H9 (cell line): ENCODE data around the gene RBM5. TPM values are rescaled to one million over a fixed set of nuclear protein-coding genes. Genes with fewer than 3 reads are reported as not detected.

ENCODE experiments used
- DNase-seq: peaks from one replicate; pipeline ENCODE4 v3.0.0-alpha.2; 2017
- H2AFZ ChIP-seq: one replicate; pipeline ENCODE4 v1.6.1; 2013; ENCODE audit warnings: mild to moderate bottlenecking, low read length, control low read depth, moderate library complexity
- H2AK5ac ChIP-seq: 2 replicates; pipeline ENCODE4 v1.6.1; 2013; ENCODE audit warnings: low read length, control low read depth, mixed read lengths; ENCODE audit not compliant: insufficient read length
- H2BK120ac ChIP-seq: one replicate; pipeline ENCODE4 v1.6.1; 2013; ENCODE audit warnings: low read depth, mild to moderate bottlenecking, low read length, control low read depth, inconsistent platforms; ENCODE audit not compliant: poor library complexity, severe bottlenecking
- H2BK12ac ChIP-seq: 2 replicates; pipeline ENCODE4 v1.6.1; 2013; ENCODE audit warnings: low read length, control low read depth, mixed read lengths, low read depth; ENCODE audit not compliant: insufficient read length
- H2BK15ac ChIP-seq: 2 replicates; pipeline ENCODE4 v1.6.1; 2013; ENCODE audit warnings: low read depth, low read length, control low read depth
- H2BK20ac ChIP-seq: one replicate; pipeline ENCODE4 v1.6.1; 2013; ENCODE audit warnings: low read depth, mild to moderate bottlenecking, low read length, control low read depth, inconsistent platforms; ENCODE audit not compliant: poor library complexity, severe bottlenecking
- H2BK5ac ChIP-seq: 2 replicates; pipeline ENCODE4 v1.6.1; 2013; ENCODE audit warnings: low read length, control low read depth, mixed read lengths; ENCODE audit not compliant: insufficient read length
- H3K14ac ChIP-seq: 2 replicates; pipeline ENCODE4 v1.6.1; 2013; ENCODE audit warnings: low read length, control low read depth; ENCODE audit not compliant: insufficient read depth
- H3K18ac ChIP-seq: 2 replicates; pipeline ENCODE4 v1.6.1; 2013; ENCODE audit warnings: low read depth, mild to moderate bottlenecking, mixed read lengths, low read length, control low read depth; ENCODE audit not compliant: insufficient read length
- H3K23ac ChIP-seq: 2 replicates; pipeline ENCODE4 v1.6.1; 2013; ENCODE audit warnings: low read length, control low read depth, mixed read lengths, low read depth; ENCODE audit not compliant: insufficient read length
- H3K23me2 ChIP-seq: 2 replicates; pipeline ENCODE4 v1.6.1; 2013; ENCODE audit warnings: low read depth, mild to moderate bottlenecking, mixed read lengths, low read length, control low read depth; ENCODE audit not compliant: insufficient read length, poor library complexity, severe bottlenecking
- H3K27ac ChIP-seq: 2 replicates; pipeline ENCODE4 v1.5.1; 2013; ENCODE audit warnings: low read length, control low read depth, mixed read lengths, low read depth; ENCODE audit not compliant: insufficient read length
- H3K27me3 ChIP-seq: 2 replicates; pipeline ENCODE4 v1.6.1; 2013; ENCODE audit warnings: low read length, control low read depth, inconsistent platforms; ENCODE audit not compliant: insufficient read depth
- H3K4ac ChIP-seq: 2 replicates; pipeline ENCODE4 v1.6.1; 2013; ENCODE audit warnings: low read depth, mild to moderate bottlenecking, control low read depth, inconsistent platforms, low read length, moderate library complexity
- H3K4me1 ChIP-seq: 2 replicates; pipeline ENCODE4 v1.6.1; 2013; ENCODE audit warnings: low read length, control low read depth, inconsistent platforms; ENCODE audit not compliant: insufficient read depth
- H3K4me2 ChIP-seq: 2 replicates; pipeline ENCODE4 v1.6.1; 2013; ENCODE audit warnings: low read length, control low read depth, mixed read lengths; ENCODE audit not compliant: insufficient read length, insufficient read depth
- H3K56ac ChIP-seq: 2 replicates; pipeline ENCODE4 v1.6.1; 2013; ENCODE audit warnings: low read depth, mild to moderate bottlenecking, mixed read lengths, low read length, control low read depth; ENCODE audit not compliant: insufficient read length
- H3K79me1 ChIP-seq: 2 replicates; pipeline ENCODE4 v1.6.1; 2013; ENCODE audit warnings: low read depth, mild to moderate bottlenecking, moderate library complexity, low read length, control low read depth, inconsistent platforms; ENCODE audit not compliant: insufficient read depth, poor library complexity, severe bottlenecking
- H3K79me2 ChIP-seq: 2 replicates; pipeline ENCODE4 v1.6.1; 2013; ENCODE audit warnings: low read length, control low read depth, inconsistent platforms; ENCODE audit not compliant: insufficient read depth
- H3K9ac ChIP-seq: 2 replicates; pipeline ENCODE4 v1.6.1; 2013; ENCODE audit warnings: low read length, control low read depth, mixed read lengths; ENCODE audit not compliant: insufficient read length; ENCODE audit errors: extremely low read depth
- H3K9me3 ChIP-seq: one replicate; pipeline ENCODE4 v1.6.1; 2013; ENCODE audit warnings: low read depth, low read length, inconsistent platforms; ENCODE audit not compliant: control insufficient read depth
- H3T11ph ChIP-seq: one replicate; pipeline ENCODE4 v1.6.1; 2013; ENCODE audit warnings: mild to moderate bottlenecking, low read length, control low read depth, inconsistent platforms
- H4K20me1 ChIP-seq: one replicate; pipeline ENCODE4 v1.6.1; 2013; ENCODE audit not compliant: control insufficient read depth, insufficient read length, insufficient read depth
- H4K5ac ChIP-seq: 2 replicates; pipeline ENCODE4 v1.6.1; 2013; ENCODE audit warnings: low read depth, mild to moderate bottlenecking, mixed read lengths, low read length, control low read depth; ENCODE audit not compliant: insufficient read length
- H4K8ac ChIP-seq: replicated peaks from 2 replicates; pipeline ENCODE4 v1.6.1; 2013; ENCODE audit warnings: low read length, control low read depth, mixed read lengths, low read depth; ENCODE audit not compliant: insufficient read length
- H4K91ac ChIP-seq: 2 replicates; pipeline ENCODE4 v1.6.1; 2013; ENCODE audit warnings: low read depth, mild to moderate bottlenecking, moderate library complexity, mixed read lengths, low read length, control low read depth; ENCODE audit not compliant: insufficient read length
- H3K27ac Mint-ChIP-seq, 3 experiments: 2 replicates in 2 of 3; 3 replicates in 1 of 3; pipeline ENCODE4 v1.8.0; 2020 to 2021; ENCODE audit warnings: mixed read lengths in 3 of 3, mild to moderate bottlenecking in 1 of 3, moderate library complexity in 1 of 3
- H3K27me3 Mint-ChIP-seq: 2 replicates; pipeline ENCODE4 v1.8.0; 2021; ENCODE audit warnings: low read depth, mild to moderate bottlenecking, moderate library complexity, mixed read lengths
- H3K36me3 Mint-ChIP-seq, 3 experiments: 2 replicates in 2 of 3; 3 replicates in 1 of 3; pipeline ENCODE4 v1.8.0; 2020 to 2021; ENCODE audit warnings: low read depth in 3 of 3, mixed read lengths in 3 of 3; ENCODE audit not compliant: insufficient read depth in 1 of 3
- H3K4me1 Mint-ChIP-seq, 2 experiments: 2 replicates each; pipeline ENCODE4 v1.8.0; 2020; ENCODE audit warnings: mixed read lengths in 2 of 2
- H3K4me3 Mint-ChIP-seq, 2 experiments: 2 replicates in 1 of 2; 3 replicates in 1 of 2; pipeline ENCODE4 v1.8.0; 2020 to 2021; ENCODE audit warnings: mild to moderate bottlenecking in 2 of 2, mixed read lengths in 2 of 2, moderate library complexity in 1 of 2
- H3K9me3 Mint-ChIP-seq, 2 experiments: 2 replicates in 1 of 2; 3 replicates in 1 of 2; pipeline ENCODE4 v1.8.0; 2020; ENCODE audit warnings: mild to moderate bottlenecking in 2 of 2, mixed read lengths in 2 of 2, moderate library complexity in 1 of 2
- CTCF ChIP-seq: fragments of 200-600 bp; sonication (generic); conservative IDR thresholded peaks from 3 replicates; pipeline ENCODE4 v1.8.0; 2021; ENCODE audit warnings: antibody characterized with exemption, mild to moderate bottlenecking
- WGBS: extraction: QIAGEN DNeasy Blood & Tissue Kit; methylation state at CpG from one replicate; pipeline ENCODE4 v1.1.7; 2013; ENCODE audit warnings: missing lambda C conversion rate, low lambda C conversion rate, mixed read lengths; ENCODE audit not compliant: insufficient read length; ENCODE audit errors: extremely low coverage; 5-methylcytosine and 5-hydroxymethylcytosine counted together
- total RNA-seq: library from RNA; stranded (reverse); gene quantifications from 2 replicates; pipeline ENCODE4 v1.2.1, GENCODE V29; 2021

Gene RBM5
- total RNA-seq, 1 experiment from 2014 or later: 123 TPM

DNA sequence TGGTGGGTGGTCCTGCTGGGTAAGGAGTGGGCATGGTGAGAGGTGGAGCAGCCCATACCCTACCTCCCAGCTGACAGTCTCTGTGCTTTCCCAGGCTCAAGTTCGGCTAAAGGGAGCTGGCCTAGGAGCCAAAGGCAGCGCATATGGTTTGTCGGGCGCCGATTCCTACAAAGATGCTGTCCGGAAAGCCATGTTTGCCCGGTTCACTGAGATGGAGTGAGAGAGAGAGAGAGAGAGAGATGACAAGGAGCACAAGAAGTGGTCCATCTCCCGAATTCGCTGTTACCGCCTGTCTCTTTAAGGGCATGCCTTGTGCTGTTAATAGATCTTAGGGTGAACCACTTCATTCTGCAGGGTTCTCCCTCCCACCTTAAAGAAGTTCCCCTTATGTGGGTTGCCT is 29.5 kb downstream of the RBM5 start:
- no peak overlapping the region for H2BK12ac ChIP-seq
- H4K8ac ChIP-seq: no peak overlapping the region
- no peak overlapping the region for H4K5ac ChIP-seq
- no peak overlapping the region for H4K91ac ChIP-seq
- no peak overlapping the region for H2BK15ac ChIP-seq
- H3K9me3 ChIP-seq: no peaks in the 10 kb centered on the region
- no peak overlapping the region for H2BK120ac ChIP-seq
- peaks cover 14 to 20% of the 10 kb centered on the region in 2 experiments for H3K4me1 Mint-ChIP-seq
- H3K4ac ChIP-seq: no peak overlapping the region
- no peak overlapping the region for H3K23ac ChIP-seq
- H4K20me1 ChIP-seq: no peaks in the 10 kb centered on the region
- peaks cover 54 to 71% (median 63%) of the 10 kb centered on the region in 3 experiments for H3K36me3 Mint-ChIP-seq
- no peaks in the 10 kb centered on the region for H3K23me2 ChIP-seq
- no peak overlapping the region for H2AFZ ChIP-seq
- no peak overlapping the region for H3K56ac ChIP-seq
- H3T11ph ChIP-seq: no peak overlapping the region
- H2BK20ac ChIP-seq: no peak overlapping the region
- no peak overlapping the region for H2AK5ac ChIP-seq
- no peaks in the 10 kb centered on the region for H3K79me2 ChIP-seq
- H3K14ac ChIP-seq: no peak overlapping the region
- H3K27me3 ChIP-seq: no peaks in the 10 kb centered on the region
- DNase-seq: no peak
- no peak overlapping the region for H3K4me3 Mint-ChIP-seq
- H3K27ac ChIP-seq: no peak overlapping the region
- no peaks in the 10 kb centered on the region for H3K4me1 ChIP-seq
- no CpG with 5 or more reads among the region's 10 CpGs for WGBS
- H3K27ac Mint-ChIP-seq: no peak overlapping the region
- no peak overlapping the region for H3K18ac ChIP-seq
- no peak for TF ChIP-seq CTCF
- H3K9me3 Mint-ChIP-seq: no peaks in the 10 kb centered on the region
- no peak overlapping the region for H2BK5ac ChIP-seq
- H3K4me2 ChIP-seq: no peak overlapping the region
- no peak overlapping the region for H3K9ac ChIP-seq
- H3K79me1 ChIP-seq: no peaks in the 10 kb centered on the region
- H3K27me3 Mint-ChIP-seq: peaks cover 4% of the 10 kb centered on the region; the same call in 1 of the 2 replicates
